Caco-2 (cell line): Measurements from ENCODE around the gene SINHCAF. TPM values are rescaled to one million over a fixed set of nuclear protein-coding genes. Genes with fewer than 3 reads are reported as not detected.

Experiments
- BruUV-seq: library from RNA; stranded (reverse); fragments of 400-500 nt; replicated peaks from 2 replicates; lab custom pipeline; 2021; lab: Mats Ljungman, UMichigan
- CTCF ChIA-PET: fragments of 300-600 bp; sonication (Branson Sonifier 250); formaldehyde crosslinking; loops from one replicate; lab custom pipeline; 2022; ENCODE audit warnings: antibody characterized with exemption; lab: Charles Lee
- POLR2A ChIA-PET: fragments of 300-600 bp; sonication (Branson Sonifier 250); formaldehyde crosslinking; loops from one replicate; lab custom pipeline; 2022; ENCODE audit warnings: antibody characterized with exemption; lab: Charles Lee
- DNase-seq, 2 experiments: peaks; one replicate each; pipeline versions ENCODE4 v3.0.0 to v3.0.0-alpha.2; 2020 to 2022
- H3K27me3 ChIP-seq: replicated peaks from 2 replicates; pipeline ENCODE4 v1.6.0; 2011; ENCODE audit warnings: low read length; ENCODE audit not compliant: control insufficient read depth, insufficient read depth
- H3K36me3 ChIP-seq: 2 replicates; pipeline ENCODE4 v1.5.1; 2011; ENCODE audit warnings: low read length; ENCODE audit not compliant: control insufficient read depth, insufficient read depth
- H3K4me1 ChIP-seq: fragments of 250-450 bp; sonication (Bioruptor Pico); 2 replicates; pipeline ENCODE4 v1.5.1; 2020; ENCODE audit warnings: mild to moderate bottlenecking
- H3K4me3 ChIP-seq: 2 replicates; pipeline ENCODE4 v1.5.1; 2011; ENCODE audit warnings: low read depth, mild to moderate bottlenecking, control low read depth, low read length
- H3K9me3 ChIP-seq: fragments of 250-450 bp; sonication (Bioruptor Pico); 2 replicates; pipeline ENCODE4 v1.5.1; 2020; ENCODE audit warnings: mild to moderate bottlenecking, moderate library complexity
- H3K27ac Mint-ChIP-seq: one replicate; pipeline ENCODE4 v1.8.0; 2022; ENCODE audit warnings: mixed read lengths; ENCODE audit not compliant: unreplicated experiment
- H3K27me3 Mint-ChIP-seq: one replicate; pipeline ENCODE4 v1.8.0; 2022; ENCODE audit warnings: mixed read lengths; ENCODE audit not compliant: insufficient read depth, unreplicated experiment
- H3K36me3 Mint-ChIP-seq: one replicate; pipeline ENCODE4 v1.8.0; 2022; ENCODE audit warnings: mild to moderate bottlenecking, mixed read lengths; ENCODE audit not compliant: insufficient read depth, unreplicated experiment
- H3K4me1 Mint-ChIP-seq: one replicate; pipeline ENCODE4 v1.8.0; 2022; ENCODE audit warnings: low read depth, mixed read lengths; ENCODE audit not compliant: unreplicated experiment
- H3K4me3 Mint-ChIP-seq: one replicate; pipeline ENCODE4 v1.8.0; 2022; ENCODE audit warnings: mild to moderate bottlenecking, moderate library complexity, mixed read lengths; ENCODE audit not compliant: unreplicated experiment
- H3K9me3 Mint-ChIP-seq: one replicate; pipeline ENCODE4 v1.8.0; 2022; ENCODE audit warnings: mixed read lengths; ENCODE audit not compliant: unreplicated experiment
- intact Hi-C: fragments of 100-400 bp; cut with micrococcal nuclease; formaldehyde crosslinking; loops from one replicate; pipeline ENCODE4 v1.10.0; 2022; ENCODE audit not compliant: unreplicated experiment
- total RNA-seq: library from RNA; stranded (reverse); gene quantifications from 2 replicates; pipeline ENCODE4 v1.2.3, GENCODE V29; 2022
- TF ChIP-seq, protein P1 (sequence below), 2 experiments: fragments of 200-600 bp in 1 of 2; IDR thresholded peaks; 1 replicate in 1 of 2; 2 replicates in 1 of 2; pipeline versions ENCODE4 v1.5.1 to v1.8.0; 2011 to 2022; ENCODE audit warnings: antibody characterized with exemption in 1 of 2, control low read depth in 1 of 2, inconsistent platforms in 1 of 2, low read depth in 1 of 2, low read length in 1 of 2, mild to moderate bottlenecking in 1 of 2, moderate library complexity in 1 of 2; ENCODE audit not compliant: insufficient read depth in 1 of 2, severe bottlenecking in 1 of 2, unreplicated experiment in 1 of 2

SINHCAF gene
- total RNA-seq, 1 experiment from 2014 or later: 319 TPM

DNA sequence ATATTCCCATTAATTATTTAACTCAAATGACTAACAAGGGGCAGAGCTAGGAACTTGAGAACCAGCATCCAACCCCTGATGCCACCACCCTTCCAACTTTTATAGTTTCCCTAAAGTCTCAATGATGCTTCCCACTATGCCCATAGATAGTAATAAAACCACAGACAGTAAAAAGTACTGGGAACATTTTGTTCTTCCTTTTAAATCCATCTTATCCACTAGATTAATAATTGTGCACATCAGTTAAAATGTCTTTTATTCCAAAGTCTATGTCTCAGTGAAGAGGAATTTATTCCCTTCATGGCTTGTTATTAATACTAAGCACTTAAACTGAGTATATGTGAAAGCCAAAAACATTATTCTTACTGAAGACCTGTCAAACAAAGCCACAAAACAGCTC is 45.8 kb downstream of the SINHCAF start:
- Mint-ChIP-seq H3K36me3 (peaks cover 89% of the 10 kb centered on the region), H3K4me3 (no peak overlapping the region), H3K27me3 (no peaks in the 10 kb centered on the region), H3K27ac (no peak overlapping the region), H3K4me1 (peaks cover 5% of the 10 kb centered on the region), H3K9me3 (no peaks in the 10 kb centered on the region)
- Histone ChIP-seq H3K4me1 (no peaks in the 10 kb centered on the region), H3K9me3 (no peaks in the 10 kb centered on the region), H3K27me3 (no peaks in the 10 kb centered on the region), H3K4me3 (no peak overlapping the region), H3K36me3 (peaks cover 4% of the 10 kb centered on the region)
- no TSS peak for BruUV-seq
- intact Hi-C loops: no loop called here
- TF ChIP-seq, protein P1, sequence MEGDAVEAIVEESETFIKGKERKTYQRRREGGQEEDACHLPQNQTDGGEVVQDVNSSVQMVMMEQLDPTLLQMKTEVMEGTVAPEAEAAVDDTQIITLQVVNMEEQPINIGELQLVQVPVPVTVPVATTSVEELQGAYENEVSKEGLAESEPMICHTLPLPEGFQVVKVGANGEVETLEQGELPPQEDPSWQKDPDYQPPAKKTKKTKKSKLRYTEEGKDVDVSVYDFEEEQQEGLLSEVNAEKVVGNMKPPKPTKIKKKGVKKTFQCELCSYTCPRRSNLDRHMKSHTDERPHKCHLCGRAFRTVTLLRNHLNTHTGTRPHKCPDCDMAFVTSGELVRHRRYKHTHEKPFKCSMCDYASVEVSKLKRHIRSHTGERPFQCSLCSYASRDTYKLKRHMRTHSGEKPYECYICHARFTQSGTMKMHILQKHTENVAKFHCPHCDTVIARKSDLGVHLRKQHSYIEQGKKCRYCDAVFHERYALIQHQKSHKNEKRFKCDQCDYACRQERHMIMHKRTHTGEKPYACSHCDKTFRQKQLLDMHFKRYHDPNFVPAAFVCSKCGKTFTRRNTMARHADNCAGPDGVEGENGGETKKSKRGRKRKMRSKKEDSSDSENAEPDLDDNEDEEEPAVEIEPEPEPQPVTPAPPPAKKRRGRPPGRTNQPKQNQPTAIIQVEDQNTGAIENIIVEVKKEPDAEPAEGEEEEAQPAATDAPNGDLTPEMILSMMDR (IDR thresholded peaks at IDR 0.05; ENCODE audit: insufficient read depth in 1 of 2, low read depth in 1 of 2, low read length in 1 of 2, severe bottlenecking in 1 of 2, unreplicated experiment in 1 of 2): no peak
- DNase-seq: no peak
- POLR2A ChIA-PET: no interaction called here
- CTCF ChIA-PET: no interaction called here

DNA sequence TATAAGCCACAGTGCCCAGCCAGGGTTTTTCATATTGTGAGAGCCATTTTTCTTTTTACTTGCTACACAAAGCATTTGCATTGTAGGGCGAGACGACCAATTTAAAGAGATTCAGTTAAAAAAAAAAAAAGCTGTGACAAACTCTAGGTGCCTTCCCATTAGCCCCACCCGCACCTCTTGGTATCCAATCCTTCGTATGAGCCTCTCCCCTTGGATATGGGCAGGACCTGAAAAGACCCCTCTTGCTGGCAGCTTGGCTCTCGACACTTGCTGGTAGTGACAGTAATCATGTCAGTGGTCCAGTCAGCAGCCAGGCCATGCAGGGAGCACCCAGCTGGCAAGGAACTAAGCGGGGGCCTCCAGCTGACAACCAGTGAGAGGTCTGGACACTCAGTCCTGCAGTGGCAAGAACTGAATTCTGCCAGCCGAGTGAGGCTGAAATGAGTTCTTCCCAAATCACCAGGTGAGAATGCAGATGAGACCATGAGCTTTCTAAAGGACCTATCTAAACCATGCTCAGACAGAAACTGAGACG is 46.5 kb downstream of the SINHCAF start:
- peaks cover 89% of the 10 kb centered on the region for H3K36me3 Mint-ChIP-seq
- H3K27ac Mint-ChIP-seq: no peak overlapping the region
- no peaks in the 10 kb centered on the region for H3K9me3 ChIP-seq
- no peak overlapping the region for H3K4me3 ChIP-seq
- H3K36me3 ChIP-seq: peaks cover 3% of the 10 kb centered on the region; the same call in 1 of the 2 replicates
- POLR2A ChIA-PET: no interaction called here
- intact Hi-C loops: loop anchor here (1.0 kb wide), 1 partner anchor 357 kb away; no protein-coding TSS in a partner anchor
- H3K9me3 Mint-ChIP-seq: no peaks in the 10 kb centered on the region
- no peak for DNase-seq
- no peaks in the 10 kb centered on the region for H3K27me3 Mint-ChIP-seq
- BruUV-seq: no TSS peak
- CTCF ChIA-PET: no interaction called here
- no peaks in the 10 kb centered on the region for H3K27me3 ChIP-seq
- H3K4me1 ChIP-seq: no peaks in the 10 kb centered on the region
- peaks cover 5% of the 10 kb centered on the region for H3K4me1 Mint-ChIP-seq
- H3K4me3 Mint-ChIP-seq: no peak overlapping the region
- TF ChIP-seq, protein P1 (IDR thresholded peaks at IDR 0.05; ENCODE audit: insufficient read depth in 1 of 2, low read depth in 1 of 2, low read length in 1 of 2, severe bottlenecking in 1 of 2, unreplicated experiment in 1 of 2): no peak

DNA sequence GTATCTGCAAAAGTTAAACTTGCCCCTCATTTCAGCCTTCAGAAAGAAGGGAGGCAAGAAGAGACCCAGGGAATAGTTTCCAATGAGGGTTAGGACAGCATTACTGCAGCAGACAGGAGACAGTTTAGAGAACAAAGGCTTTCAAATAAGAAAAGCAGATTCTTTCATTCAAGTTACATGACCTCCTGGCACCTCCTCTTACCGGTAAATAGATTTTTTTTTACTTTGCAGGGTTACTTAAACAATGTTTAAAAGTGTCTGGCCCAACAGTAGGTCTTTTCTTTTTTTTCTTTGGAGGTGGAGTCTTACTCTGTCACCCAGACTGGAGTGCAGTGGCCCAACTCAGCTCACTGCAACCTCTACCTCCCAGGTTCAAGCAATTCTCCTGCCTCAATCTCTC is 47.1 kb downstream of the SINHCAF start:
- no peak for DNase-seq
- Mint-ChIP-seq H3K4me1 (peaks cover 5% of the 10 kb centered on the region), H3K4me3 (no peak overlapping the region), H3K36me3 (peaks cover 89% of the 10 kb centered on the region), H3K27ac (no peak overlapping the region), H3K9me3 (no peaks in the 10 kb centered on the region), H3K27me3 (no peaks in the 10 kb centered on the region)
- H3K27me3 ChIP-seq: no peaks in the 10 kb centered on the region
- intact Hi-C loops: loop anchor here (1.0 kb wide), 1 partner anchor 357 kb away; no protein-coding TSS in a partner anchor
- BruUV-seq: no TSS peak
- CTCF ChIA-PET: no interaction called here
- H3K4me3 ChIP-seq: no peak overlapping the region
- no peaks in the 10 kb centered on the region for H3K4me1 ChIP-seq
- no peaks in the 10 kb centered on the region for H3K9me3 ChIP-seq
- TF ChIP-seq, protein P1 (IDR thresholded peaks at IDR 0.05; ENCODE audit: insufficient read depth in 1 of 2, low read depth in 1 of 2, low read length in 1 of 2, severe bottlenecking in 1 of 2, unreplicated experiment in 1 of 2): no peak
- H3K36me3 ChIP-seq: peaks cover 3% of the 10 kb centered on the region
- POLR2A ChIA-PET: no interaction called here
